ENCODE data around the gene CSTB.

CSTB gene

DNA sequence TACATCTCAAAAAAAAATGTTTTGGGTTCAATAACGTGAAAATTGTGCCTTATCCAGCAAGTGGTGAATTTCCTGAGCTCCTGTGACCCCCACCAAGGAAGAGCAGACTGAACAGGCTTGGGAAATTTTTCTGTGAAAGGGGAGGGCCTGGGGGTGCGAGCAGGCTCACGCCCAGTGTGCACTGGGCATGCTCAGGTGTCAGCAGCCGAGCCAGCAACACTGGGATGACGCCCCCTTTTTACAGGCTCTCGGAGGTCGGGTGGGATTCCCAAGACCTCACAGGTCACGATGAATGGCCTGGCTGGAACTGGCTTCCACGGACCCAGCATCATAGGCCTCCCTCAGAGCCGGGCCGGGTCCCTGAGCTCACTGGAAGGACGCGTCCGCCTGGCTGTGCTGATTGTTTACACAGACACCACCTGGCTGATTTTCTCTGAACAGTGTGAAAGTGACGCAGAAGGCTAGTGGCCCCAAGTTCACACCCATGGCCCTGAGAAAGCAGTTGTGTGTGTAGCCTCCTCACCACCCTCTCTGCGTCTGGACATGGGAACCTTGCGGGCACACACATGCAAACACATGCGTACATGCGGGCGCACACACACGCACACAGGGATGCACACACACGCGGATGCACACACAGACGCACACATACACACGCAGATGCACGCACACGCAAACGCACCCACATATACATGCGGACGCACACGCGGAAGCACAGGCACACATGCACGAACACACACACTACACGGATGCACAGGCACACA, 9.2 kb downstream of the CSTB start:
- no peak for DNase-seq

GRCh38 chr21:43764576-43765495, 11.3 kb downstream of the CSTB start:
- DNase-seq = no peak

- no peak for DNase-seq
Measured at GRCh38 chr21:43763901-43764523, 12.1 kb downstream of the CSTB start.

DNA sequence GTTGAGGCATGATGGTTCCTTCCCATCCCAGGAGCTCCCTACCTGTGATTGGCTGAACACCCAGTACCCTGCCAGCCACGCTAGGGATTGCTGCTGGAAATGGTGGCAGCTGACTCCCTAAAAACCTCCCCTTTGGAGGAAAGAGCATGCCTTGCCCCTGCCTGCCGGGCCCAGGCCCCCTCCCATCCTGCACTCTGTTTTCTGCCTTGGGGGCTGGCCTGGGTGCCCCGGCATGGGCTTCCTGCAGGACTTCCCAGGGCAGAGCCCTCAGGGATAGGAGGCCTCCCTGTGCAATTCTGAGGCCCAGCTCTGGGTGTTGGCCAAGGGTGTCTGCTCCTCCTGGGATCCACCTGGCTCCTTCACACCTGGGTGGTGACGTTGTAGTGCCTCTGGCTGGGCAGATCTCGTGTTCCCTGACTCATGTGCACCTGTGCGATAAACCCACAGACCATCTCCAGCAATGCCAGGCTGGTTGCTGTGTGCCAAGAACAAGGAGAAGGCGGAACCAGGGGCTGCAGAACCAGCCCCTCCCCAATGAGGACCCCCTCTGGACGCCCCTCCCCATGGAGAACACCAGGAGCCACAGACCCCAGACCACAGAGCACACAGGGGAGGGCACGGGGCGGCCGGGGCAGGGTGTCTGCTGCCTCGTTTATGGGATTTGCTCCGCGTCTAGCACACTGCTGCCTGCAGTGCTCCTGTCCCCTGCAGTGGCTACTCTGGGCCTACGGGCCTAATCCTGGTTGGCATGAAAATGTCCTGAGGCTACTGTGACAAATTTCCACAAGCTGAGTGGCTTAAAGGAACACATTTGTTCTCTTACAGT, 13.6 kb downstream of the CSTB start:
- DNase-seq = no peak

DNA sequence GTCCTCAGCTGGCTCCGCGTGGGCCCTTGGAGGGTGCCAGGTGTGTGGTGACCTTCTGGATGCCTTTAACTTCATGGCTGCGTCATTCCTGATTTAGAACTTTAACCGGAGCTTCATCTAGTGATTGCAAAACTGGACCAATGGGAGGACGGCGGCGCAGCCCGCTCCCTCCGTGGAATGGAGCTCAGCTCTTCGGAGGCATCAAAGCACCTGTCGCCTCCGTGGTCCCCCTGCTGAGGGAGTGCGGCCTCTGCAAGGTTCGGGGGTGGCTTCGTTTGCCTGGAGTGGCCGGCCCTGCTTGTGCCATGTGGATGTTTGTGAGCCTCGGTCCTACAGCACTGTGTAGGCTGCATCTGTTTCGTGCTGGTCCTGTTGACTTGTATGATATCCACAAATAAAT, 14.2 kb downstream of the CSTB start:
- DNase-seq = no peak

DNA sequence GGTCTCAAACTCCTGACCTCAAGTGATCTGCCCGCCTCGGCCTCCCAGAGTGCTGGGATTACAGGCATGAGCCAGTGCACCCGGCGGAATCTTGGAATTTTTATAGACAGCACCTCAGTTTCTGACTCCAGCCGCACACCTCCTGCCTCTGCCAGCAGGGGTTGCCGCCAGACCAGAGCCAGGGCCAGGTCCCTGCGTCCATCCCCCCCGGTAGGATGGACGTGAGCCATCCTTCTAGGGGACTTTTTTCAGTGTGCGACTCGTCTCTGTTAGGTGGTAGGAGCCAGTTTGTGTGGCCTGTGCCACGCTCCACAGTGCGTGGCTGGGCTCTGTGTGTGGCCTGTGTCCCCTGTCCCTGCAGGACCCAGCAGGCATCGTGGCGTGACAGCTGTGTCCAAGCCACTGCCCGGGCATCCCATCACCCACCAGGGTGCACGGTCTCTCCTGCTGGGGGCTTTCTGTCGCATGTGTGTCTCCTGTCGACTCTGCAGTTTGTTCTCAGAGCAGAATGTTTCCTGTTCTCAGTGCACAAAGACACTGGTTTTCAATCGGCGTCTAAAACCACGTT, 15.6 kb downstream of the CSTB start:
- DNase-seq = no peak

GRCh38 chr21:43759651-43760050, 16.5 kb downstream of the CSTB start:
- no peak for DNase-seq

- DNase-seq = no peak
Measured at GRCh38 chr21:43758811-43759210, 17.3 kb downstream of the CSTB start.

- no peak for DNase-seq
Measured at GRCh38 chr21:43758111-43758641, 17.9 kb downstream of the CSTB start.

DNA sequence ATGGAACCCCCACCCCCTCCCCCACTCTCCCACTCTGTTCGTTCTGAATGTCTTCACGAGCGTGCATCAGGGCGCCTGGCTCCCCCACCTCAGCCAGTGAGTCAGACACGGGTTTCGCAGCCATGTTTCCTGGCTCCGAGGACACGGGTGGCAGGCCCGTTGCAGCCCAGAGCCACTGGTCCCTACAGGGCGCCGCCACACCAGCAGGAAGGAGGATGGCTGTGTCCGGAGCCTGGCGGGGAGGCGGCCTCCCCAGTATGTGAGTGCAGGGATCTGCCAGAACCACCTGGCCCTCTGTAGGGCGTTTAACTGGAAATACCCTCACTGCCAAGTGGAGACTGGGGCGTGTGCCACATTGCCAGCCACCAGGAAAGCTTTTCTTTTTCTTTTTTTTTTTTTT, 18.5 kb downstream of the CSTB start:
- DNase-seq = no peak

DNA sequence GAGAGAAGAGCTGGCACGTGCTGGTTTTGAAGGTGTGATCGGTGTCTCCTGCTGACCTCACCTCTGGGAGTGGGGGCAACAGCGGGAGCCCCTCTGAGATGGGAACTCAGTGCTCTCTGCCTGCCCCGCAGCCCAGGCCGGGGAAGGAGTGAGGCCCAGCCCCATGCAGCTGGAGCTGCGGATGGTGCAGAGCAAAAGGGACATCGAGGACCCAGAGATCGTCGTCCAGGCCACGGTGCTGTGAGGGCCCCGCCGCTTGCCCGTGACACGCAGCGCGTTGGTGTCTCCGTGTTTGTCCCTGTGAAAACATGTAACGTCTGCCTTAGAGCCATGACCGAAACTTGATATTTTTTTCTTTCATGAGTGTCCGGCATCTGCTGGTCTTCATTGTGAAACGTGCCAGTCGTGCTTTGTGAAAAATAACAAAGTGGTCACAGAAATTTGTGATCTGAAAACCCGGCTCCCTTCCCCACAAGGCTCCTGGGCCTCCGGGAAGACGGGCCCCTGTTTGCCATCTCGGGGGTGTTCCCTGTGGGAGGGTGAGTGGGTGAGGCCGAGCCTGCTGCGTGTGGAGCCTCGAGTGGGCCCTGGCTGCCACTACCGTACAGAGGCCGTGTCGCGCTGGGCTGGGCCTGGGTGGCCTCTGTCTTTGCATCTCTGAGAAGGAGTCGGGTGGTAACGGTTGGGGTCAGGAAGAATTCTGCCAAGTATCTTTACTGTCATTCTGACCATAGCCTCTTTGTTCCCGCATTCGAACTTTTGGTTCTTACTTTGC, 20.1 kb downstream of the CSTB start:
- DNase-seq = no peak

DNA sequence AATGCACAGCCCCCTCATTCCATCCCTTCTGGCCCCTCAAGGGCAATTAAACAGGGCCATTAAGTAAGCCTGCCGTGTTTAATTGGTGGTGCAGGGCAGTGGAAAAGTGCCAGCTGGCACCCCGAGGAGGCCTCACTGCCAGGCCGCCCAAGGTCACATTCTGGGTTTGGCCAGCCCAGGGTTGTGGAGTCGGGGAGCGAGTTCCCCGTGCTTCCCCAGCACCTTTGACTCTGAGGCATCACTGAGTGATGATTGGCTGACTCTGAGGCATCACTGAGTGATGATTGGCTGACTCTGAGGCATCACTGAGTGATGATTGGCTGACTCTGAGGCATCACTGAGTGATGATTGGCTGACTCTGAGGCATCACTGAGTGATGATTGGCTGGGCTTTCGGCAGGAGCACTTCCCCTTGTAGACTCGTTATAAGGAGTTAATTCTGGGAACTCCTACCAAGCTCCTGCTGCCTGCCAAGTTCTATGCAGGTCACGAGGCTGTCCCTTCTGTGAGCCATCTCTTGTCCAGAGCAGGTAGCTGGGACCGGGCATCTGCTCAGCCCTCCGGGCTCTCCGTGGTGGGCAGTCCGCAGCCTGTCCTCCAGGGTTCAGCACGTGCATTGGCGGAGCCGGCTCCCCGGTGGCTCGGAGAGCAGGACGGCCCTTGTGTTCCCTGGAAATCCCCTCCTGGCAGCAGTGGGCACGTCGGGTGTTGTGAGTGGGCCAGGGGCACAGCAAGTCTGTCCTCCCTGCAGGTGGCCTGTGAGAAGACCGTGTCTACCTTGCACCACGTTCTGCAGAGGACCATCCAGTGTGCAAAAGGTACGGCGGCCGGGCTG, 20.9 kb downstream of the CSTB start:
- DNase-seq = no peak

- no peak for DNase-seq
Measured at GRCh38 chr21:43753439-43753799, 22.7 kb downstream of the CSTB start.

GRCh38 chr21:43752758-43753438, 23.2 kb downstream of the CSTB start:
- DNase-seq = no peak

DNA sequence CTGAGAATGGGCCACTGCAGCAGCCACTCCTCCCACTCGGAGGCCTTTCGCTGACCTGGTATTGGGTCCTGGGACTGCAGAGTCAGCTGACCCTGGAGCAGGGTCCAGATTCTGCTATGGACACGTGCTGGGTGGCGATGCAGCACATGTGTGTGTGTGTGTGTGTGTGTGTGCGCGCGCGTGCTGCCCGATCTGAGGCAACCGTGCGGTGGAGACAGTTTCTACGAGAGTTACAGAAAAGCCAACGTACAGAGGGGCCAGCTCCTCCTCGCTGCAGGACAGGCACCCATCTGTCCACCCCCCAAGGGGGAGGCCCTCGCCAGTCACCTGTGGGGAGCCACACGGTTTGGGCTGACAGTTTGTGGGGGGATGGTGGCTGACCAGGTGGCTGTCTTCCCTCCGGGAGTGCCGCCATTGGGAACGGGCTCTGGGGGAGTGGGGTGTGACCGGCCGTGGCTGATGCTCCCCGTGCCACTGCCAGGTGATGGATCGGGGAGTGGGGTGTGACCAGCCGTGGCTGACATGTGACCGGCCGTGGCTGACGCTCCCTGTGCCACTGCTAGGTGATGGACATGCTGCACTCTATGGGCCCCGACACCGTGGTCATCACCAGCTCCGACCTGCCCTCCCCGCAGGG, 24.0 kb downstream of the CSTB start:
- no peak for DNase-seq

DNA sequence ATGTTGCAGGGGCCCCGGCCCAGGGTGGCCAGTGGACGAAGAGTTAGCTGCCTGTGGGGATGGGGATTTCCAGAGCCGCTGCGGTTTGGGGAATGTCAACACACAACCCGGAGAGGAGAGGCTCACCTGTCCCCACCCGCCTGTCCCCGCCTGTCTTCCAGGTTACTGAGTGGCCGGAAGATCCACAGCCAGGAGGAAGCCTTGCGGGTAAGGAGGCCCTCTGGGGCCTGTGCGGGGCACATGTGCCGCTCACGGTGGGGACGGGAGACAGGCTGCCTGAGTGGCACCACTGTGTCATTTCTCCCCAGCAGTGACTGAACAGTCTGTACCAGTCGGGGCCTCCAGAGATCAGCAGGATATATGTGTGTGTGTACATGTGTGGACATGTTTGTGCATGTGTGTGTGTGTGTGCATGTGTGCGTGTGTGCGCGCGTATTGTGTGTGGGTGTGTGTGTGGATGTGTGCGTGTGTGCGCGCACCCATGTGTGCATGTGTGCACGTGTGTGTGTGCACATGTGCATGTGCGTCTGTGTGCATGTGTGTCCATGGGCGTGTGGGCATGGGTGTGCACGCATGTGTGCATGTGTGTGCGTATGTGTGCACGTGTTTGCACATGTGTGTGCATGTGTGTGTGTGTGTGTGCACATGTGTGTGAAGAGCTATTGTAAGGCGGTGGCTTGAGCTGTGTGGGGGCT, 25.6 kb downstream of the CSTB start:
- DNase-seq = no peak

DNA sequence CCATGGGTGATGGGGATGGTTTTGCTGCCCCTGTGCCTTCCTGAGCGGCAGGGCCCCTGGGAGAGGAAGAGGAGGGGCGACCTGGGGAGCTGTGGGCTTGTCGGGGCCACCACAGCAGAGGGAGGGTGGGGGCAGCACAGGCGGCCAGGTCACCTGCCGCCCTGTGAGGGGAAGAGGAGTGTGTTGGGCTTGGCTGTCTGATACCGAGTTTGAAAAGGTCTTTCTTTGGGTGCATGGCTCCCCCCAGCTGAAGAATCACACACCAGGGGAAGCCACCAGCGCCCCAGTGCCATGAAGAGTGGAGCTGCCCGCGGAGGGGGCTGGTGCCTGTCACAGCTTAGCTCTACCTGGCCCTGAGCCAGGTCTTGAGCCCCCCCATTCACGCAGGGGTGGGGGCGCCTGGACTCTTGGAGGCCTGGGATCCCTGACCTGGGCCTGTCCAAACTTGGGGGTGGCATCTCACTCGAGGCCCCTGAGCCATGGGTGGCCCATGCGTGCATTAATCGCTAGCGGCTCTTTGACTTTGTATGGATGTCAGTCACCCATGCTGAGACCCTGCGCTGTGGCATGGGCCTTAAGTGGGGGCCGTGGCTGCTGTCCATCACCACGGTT, 26.4 kb downstream of the CSTB start:
- no peak for DNase-seq

DNA sequence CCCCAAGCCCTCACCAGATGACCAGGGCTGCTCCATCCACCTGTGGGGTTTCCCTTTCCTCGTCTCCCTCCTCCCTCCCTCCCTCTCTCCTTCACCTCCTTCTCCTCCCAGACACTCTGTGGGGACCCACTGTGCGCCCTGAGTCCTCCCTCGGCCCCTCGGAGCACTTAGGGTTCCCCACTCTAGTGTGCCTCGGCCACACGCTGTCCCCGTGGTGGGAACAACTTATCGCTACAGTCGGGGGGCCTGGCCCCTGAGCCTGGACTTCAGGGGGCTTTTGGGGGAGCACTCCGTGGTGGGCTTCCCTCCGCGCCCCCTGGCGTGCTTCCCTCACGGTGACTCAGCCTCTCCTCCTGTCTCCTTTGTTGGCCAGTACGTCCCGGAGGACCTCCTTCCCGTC, 27.5 kb downstream of the CSTB start:
- no peak for DNase-seq

All from activated effector memory CD4-positive, alpha-beta T cell treated with Interleukin-2 at 50 U/mL for 16 hours (primary cell).